Hepatocyte (in vitro differentiated cells): Measurements from ENCODE around the gene ZNF438. TPM values are rescaled to one million over a fixed set of nuclear protein-coding genes. Genes with fewer than 3 reads are reported as not detected.

ENCODE experiments used
- DNase-seq: peaks from one replicate; pipeline ENCODE4 v3.0.0-alpha.2; 2016; ENCODE audit warnings: low spot score
- H2AFZ ChIP-seq: fragments of 200-600 bp; sonication (generic); 2 replicates; pipeline ENCODE4 v1.6.0; 2016; ENCODE audit warnings: antibody characterized with exemption, mild to moderate bottlenecking
- H3K27ac ChIP-seq: fragments of 200-600 bp; sonication (generic); 2 replicates; pipeline ENCODE4 v1.5.1; 2016; ENCODE audit warnings: mild to moderate bottlenecking
- H3K27me3 ChIP-seq: fragments of 200-600 bp; sonication (generic); 2 replicates; pipeline ENCODE4 v1.6.1; 2016
- H3K36me3 ChIP-seq: fragments of 200-600 bp; sonication (generic); replicated peaks from 2 replicates; pipeline ENCODE4 v1.5.1; 2016; ENCODE audit warnings: low read depth; ENCODE audit not compliant: insufficient read depth
- H3K4me1 ChIP-seq: fragments of 200-600 bp; sonication (generic); 2 replicates; pipeline ENCODE4 v1.5.1; 2016; ENCODE audit warnings: mild to moderate bottlenecking, moderate library complexity; ENCODE audit not compliant: insufficient read depth
- H3K4me2 ChIP-seq: fragments of 200-600 bp; sonication (generic); 2 replicates; pipeline ENCODE4 v1.6.0; 2016
- H3K4me3 ChIP-seq: fragments of 200-600 bp; sonication (generic); 2 replicates; pipeline ENCODE4 v1.5.1; 2016; ENCODE audit warnings: mild to moderate bottlenecking
- H3K79me2 ChIP-seq: fragments of 200-600 bp; sonication (generic); 2 replicates; pipeline ENCODE4 v1.6.0; 2017; ENCODE audit warnings: mild to moderate bottlenecking
- H3K9me2 ChIP-seq: fragments of 200-600 bp; sonication (generic); replicated peaks from 2 replicates; pipeline ENCODE4 v1.6.0; 2017; ENCODE audit warnings: mild to moderate bottlenecking; ENCODE audit not compliant: insufficient read depth
- H3K9me3 ChIP-seq: fragments of 200-600 bp; sonication (generic); 2 replicates; pipeline ENCODE4 v1.5.1; 2016; ENCODE audit warnings: low read depth, mild to moderate bottlenecking
- H4K20me1 ChIP-seq: fragments of 200-600 bp; sonication (generic); 2 replicates; pipeline ENCODE4 v1.6.0; 2016; ENCODE audit warnings: mild to moderate bottlenecking; ENCODE audit not compliant: insufficient read depth, poor library complexity, severe bottlenecking
- EZH2 ChIP-seq: fragments of 200-600 bp; sonication (generic); IDR thresholded peaks from 2 replicates; pipeline ENCODE4 v1.6.1; 2016; ENCODE audit warnings: antibody characterized with exemption, mild to moderate bottlenecking, borderline replicate concordance
- EZH2phosphoT487 ChIP-seq: fragments of 200-600 bp; sonication (generic); IDR thresholded peaks from one replicate; pipeline ENCODE4 v1.6.1; 2018; ENCODE audit warnings: antibody characterized with exemption, mild to moderate bottlenecking, low read depth, moderate library complexity; ENCODE audit not compliant: unreplicated experiment, severe bottlenecking
- WGBS: methylation state at CpG from one replicate; pipeline ENCODE4 v1.1.6; 2016; ENCODE audit warnings: low lambda C conversion rate; ENCODE audit errors: missing lambda C conversion rate; 5-methylcytosine and 5-hydroxymethylcytosine counted together
- polyA plus RNA-seq: library from polyadenylated mRNA; unstranded; fragments of >200 nt; fragmentation: Nextera tagmentation; extraction: Ambion mirVana; gene quantifications from 2 replicates; pipeline ENCODE4 v1.2.1, GENCODE V29; 2016
- total RNA-seq: library from RNA; depleted of rRNA; stranded (reverse); fragments of >200 nt; gene quantifications from 2 replicates; pipeline ENCODE4 v1.2.3, GENCODE V29; 2014
- TF ChIP-seq, protein P1 (sequence below): fragments of 200-600 bp; sonication (generic); IDR thresholded peaks from 2 replicates; pipeline ENCODE4 v1.5.1; 2016; ENCODE audit warnings: antibody characterized with exemption, mild to moderate bottlenecking; ENCODE audit not compliant: poor library complexity

The ZNF438 gene
- total and polyA plus RNA-seq, 2 experiments from 2014 or later: 2.3 to 5.0 TPM

DNA sequence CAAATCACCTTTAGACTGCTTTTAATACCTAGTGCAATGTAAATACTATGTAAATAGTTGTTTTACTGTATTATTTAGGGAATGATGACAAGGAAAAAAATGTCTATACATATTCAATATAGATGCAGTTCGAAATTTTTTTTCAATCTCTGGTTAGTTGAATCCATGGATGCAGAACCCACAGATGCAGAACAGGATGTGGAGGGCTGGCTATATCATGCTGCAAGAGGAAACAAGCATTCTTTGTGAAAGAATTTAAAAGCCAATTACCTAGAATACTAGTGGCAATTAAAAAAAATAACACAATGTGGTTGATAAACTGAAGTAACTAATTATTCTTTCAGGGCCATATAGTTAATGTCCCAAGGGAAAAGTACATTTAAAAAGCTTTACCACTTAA is 170.4 kb downstream of the ZNF438 start:
- no peaks in the 10 kb centered on the region for H3K79me2 ChIP-seq
- peaks cover 4% of the 10 kb centered on the region for H3K4me1 ChIP-seq
- H3K27ac ChIP-seq: no peak overlapping the region
- TF ChIP-seq, protein P1, sequence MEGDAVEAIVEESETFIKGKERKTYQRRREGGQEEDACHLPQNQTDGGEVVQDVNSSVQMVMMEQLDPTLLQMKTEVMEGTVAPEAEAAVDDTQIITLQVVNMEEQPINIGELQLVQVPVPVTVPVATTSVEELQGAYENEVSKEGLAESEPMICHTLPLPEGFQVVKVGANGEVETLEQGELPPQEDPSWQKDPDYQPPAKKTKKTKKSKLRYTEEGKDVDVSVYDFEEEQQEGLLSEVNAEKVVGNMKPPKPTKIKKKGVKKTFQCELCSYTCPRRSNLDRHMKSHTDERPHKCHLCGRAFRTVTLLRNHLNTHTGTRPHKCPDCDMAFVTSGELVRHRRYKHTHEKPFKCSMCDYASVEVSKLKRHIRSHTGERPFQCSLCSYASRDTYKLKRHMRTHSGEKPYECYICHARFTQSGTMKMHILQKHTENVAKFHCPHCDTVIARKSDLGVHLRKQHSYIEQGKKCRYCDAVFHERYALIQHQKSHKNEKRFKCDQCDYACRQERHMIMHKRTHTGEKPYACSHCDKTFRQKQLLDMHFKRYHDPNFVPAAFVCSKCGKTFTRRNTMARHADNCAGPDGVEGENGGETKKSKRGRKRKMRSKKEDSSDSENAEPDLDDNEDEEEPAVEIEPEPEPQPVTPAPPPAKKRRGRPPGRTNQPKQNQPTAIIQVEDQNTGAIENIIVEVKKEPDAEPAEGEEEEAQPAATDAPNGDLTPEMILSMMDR: no peak
- TF ChIP-seq EZH2phosphoT487 (no peak), EZH2 (no peak)
- no peaks in the 10 kb centered on the region for H3K27me3 ChIP-seq
- H3K9me2 ChIP-seq: no peaks in the 10 kb centered on the region
- WGBS: 91% methylated on average over 1 of the region's 1 CpG
- DNase-seq: no peak
- no peaks in the 10 kb centered on the region for H4K20me1 ChIP-seq
- no peaks in the 10 kb centered on the region for H3K9me3 ChIP-seq
- no peaks in the 10 kb centered on the region for H3K36me3 ChIP-seq
- H2AFZ ChIP-seq: no peak overlapping the region
- H3K4me2 ChIP-seq: no peak overlapping the region
- no peak overlapping the region for H3K4me3 ChIP-seq

DNA sequence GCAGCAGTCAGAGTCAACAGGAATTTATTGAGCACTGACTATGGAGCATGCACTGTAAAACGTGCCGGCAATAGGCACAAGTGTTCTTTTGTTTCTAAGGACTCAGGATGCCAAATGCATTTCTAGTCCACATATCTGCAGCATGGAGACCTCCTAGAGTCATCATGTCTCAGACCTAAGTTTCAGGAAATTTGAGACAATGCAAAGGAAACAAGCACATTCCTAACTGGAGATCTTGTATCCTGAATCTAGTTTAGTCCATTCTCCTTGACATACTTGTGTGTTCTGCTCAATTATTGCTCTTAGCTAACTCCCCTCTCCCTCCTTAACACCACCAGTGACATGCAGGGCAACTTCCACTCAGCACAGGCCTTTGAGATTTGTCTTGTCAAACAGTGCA is 173.2 kb downstream of the ZNF438 start:
- WGBS: 80% methylated on average over 2 of the region's 2 CpGs
- no peak overlapping the region for H3K27ac ChIP-seq
- H3K36me3 ChIP-seq: no peaks in the 10 kb centered on the region
- no peaks in the 10 kb centered on the region for H4K20me1 ChIP-seq
- H3K4me3 ChIP-seq: no peak overlapping the region
- no peaks in the 10 kb centered on the region for H3K79me2 ChIP-seq
- TF ChIP-seq EZH2phosphoT487 (no peak), EZH2 (no peak)
- TF ChIP-seq, protein P1: no peak
- H3K4me1 ChIP-seq: peaks cover 4% of the 10 kb centered on the region
- H3K27me3 ChIP-seq: no peaks in the 10 kb centered on the region
- no peak for DNase-seq
- no peak overlapping the region for H3K4me2 ChIP-seq
- H2AFZ ChIP-seq: no peak overlapping the region
- H3K9me2 ChIP-seq: no peaks in the 10 kb centered on the region
- no peaks in the 10 kb centered on the region for H3K9me3 ChIP-seq

GRCh38 chr10:30857803-30858202 is 173.9 kb downstream of the ZNF438 start:
- H2AFZ ChIP-seq: no peak overlapping the region
- WGBS: 74% methylated on average over 3 of the region's 3 CpGs
- no peaks in the 10 kb centered on the region for H3K4me1 ChIP-seq
- H4K20me1 ChIP-seq: no peaks in the 10 kb centered on the region
- H3K4me2 ChIP-seq: no peak overlapping the region
- no peaks in the 10 kb centered on the region for H3K27me3 ChIP-seq
- peak; percentile 24 for DNase-seq
- H3K9me3 ChIP-seq: no peaks in the 10 kb centered on the region
- H3K9me2 ChIP-seq: no peaks in the 10 kb centered on the region
- no peaks in the 10 kb centered on the region for H3K36me3 ChIP-seq
- no peak overlapping the region for H3K4me3 ChIP-seq
- H3K27ac ChIP-seq: no peak overlapping the region
- no peaks in the 10 kb centered on the region for H3K79me2 ChIP-seq
- TF ChIP-seq EZH2: no peak
- TF ChIP-seq, protein P1: no peak
- TF ChIP-seq EZH2phosphoT487: no peak

DNA sequence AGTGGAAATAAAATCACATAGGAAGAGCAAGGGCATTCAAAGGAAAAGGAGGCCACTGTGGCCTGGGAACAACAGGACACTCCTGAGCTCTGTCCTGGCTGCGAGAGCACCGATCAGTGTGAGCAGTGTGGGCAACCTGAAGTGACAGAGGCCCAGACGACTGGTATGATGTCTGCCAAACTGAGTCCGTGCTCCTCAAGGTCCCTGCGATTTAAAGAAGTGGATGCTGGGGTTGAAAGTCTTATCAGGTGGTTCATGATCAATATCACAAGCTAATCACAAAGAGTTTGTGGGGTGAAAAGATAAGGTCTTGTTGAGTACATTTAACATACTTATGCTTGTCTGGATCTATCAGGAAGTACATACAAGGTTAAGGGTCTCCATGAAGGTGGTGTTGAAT is 176.5 kb downstream of the ZNF438 start:
- no peak overlapping the region for H3K27ac ChIP-seq
- WGBS: 72% methylated on average over 5 of the region's 5 CpGs

More for the DNA sequence above, 176.5 kb downstream of the ZNF438 start:
- Histone ChIP-seq H3K36me3 (no peaks in the 10 kb centered on the region), H2AFZ (no peak overlapping the region), H3K4me1 (no peaks in the 10 kb centered on the region), H4K20me1 (no peaks in the 10 kb centered on the region), H3K79me2 (no peaks in the 10 kb centered on the region), H3K4me3 (no peak overlapping the region), H3K27me3 (no peaks in the 10 kb centered on the region), H3K9me3 (no peaks in the 10 kb centered on the region), H3K4me2 (no peak overlapping the region), H3K9me2 (no peaks in the 10 kb centered on the region)
- TF ChIP-seq, protein P1: no peak
- TF ChIP-seq EZH2 (no peak), EZH2phosphoT487 (no peak)
- no peak for DNase-seq
